Ascending aorta (tissue), 2 donors: ENCODE data around the gene MTG1. TPM values are rescaled to one million over a fixed set of nuclear protein-coding genes. Genes with fewer than 3 reads are reported as not detected.

Source experiments
- DNase-seq, 2 donors: peaks; one replicate each; pipeline ENCODE4 v3.0.0-alpha.2; 2019; ENCODE audit warnings: low spot score in 2 of 2
- H3K27ac ChIP-seq, 2 donors: fragments of 200-600 bp; sonication (generic); one replicate each; pipeline ENCODE4 v1.5.1; 2016 to 2017; ENCODE audit warnings: mild to moderate bottlenecking in 1 of 2
- H3K27me3 ChIP-seq: fragments of 200-600 bp; sonication (generic); one replicate; pipeline ENCODE4 v1.5.1; 2017
- H3K36me3 ChIP-seq, 2 donors: fragments of 200-600 bp; sonication (generic); one replicate each; pipeline ENCODE4 v1.5.1; 2016
- H3K4me1 ChIP-seq, 2 donors: fragments of 200-600 bp; sonication (generic); one replicate each; pipeline ENCODE4 v1.5.1; 2016 to 2017; ENCODE audit warnings: mild to moderate bottlenecking in 1 of 2
- H3K4me3 ChIP-seq, 2 donors: fragments of 200-600 bp; sonication (generic); one replicate each; pipeline ENCODE4 v1.5.1; 2016 to 2017; ENCODE audit warnings: mild to moderate bottlenecking in 1 of 2
- H3K9me3 ChIP-seq, 2 donors: fragments of 200-600 bp; sonication (generic); one replicate each; pipeline ENCODE4 v1.5.1; 2016
- CTCF ChIP-seq, 3 experiments: fragments of 200-600 bp in 2 of 3; fragments of 450-650 bp in 1 of 3; sonication (generic) in 2 of 3; IDR thresholded peaks; one replicate each; pipeline ENCODE4 v1.5.1; 2016 to 2019; ENCODE audit warnings: antibody characterized with exemption in 3 of 3, mild to moderate bottlenecking in 1 of 3, moderate library complexity in 1 of 3
- intact Hi-C: fragments of 100-400 bp; cut with DNase I; formaldehyde crosslinking; loops from one replicate; pipeline ENCODE4 v1.15.1; 2023
- total RNA-seq: library from RNA; depleted of rRNA; stranded (reverse); fragments of >200 nt; gene quantifications from one replicate; pipeline ENCODE4 v1.1.0, GENCODE V29; 2016

MTG1 gene
- total RNA-seq, 1 donor from 2014 or later, result 37.8 TPM

- Histone ChIP-seq H3K27ac (no peak overlapping the region), H3K4me1 (no peaks in the 10 kb centered on the region), H3K4me3 (no peak overlapping the region), H3K36me3 (no peaks in the 10 kb centered on the region), H3K27me3 (no peaks in the 10 kb centered on the region), H3K9me3 (no peaks in the 10 kb centered on the region)
- intact Hi-C loops, result no loop called here
- TF ChIP-seq CTCF (IDR thresholded peaks at IDR 0.05), result no peak
- DNase-seq, result no peak
These were observed 44.4 kb upstream of the MTG1 start for GRCh38 chr10:133349577-133350011.

GRCh38 chr10:133350283-133350949 is 43.5 kb upstream of the MTG1 start:
- no peak for DNase-seq
- TF ChIP-seq CTCF (IDR thresholded peaks at IDR 0.05), result no peak
- no peaks in the 10 kb centered on the region for H3K27me3 ChIP-seq
- no peak overlapping the region for H3K27ac ChIP-seq
- intact Hi-C loops, result no loop called here
- no peaks in the 10 kb centered on the region for H3K36me3 ChIP-seq
- H3K4me3 ChIP-seq, result no peak overlapping the region
- H3K9me3 ChIP-seq, result no peaks in the 10 kb centered on the region
- H3K4me1 ChIP-seq, result no peaks in the 10 kb centered on the region

GRCh38 chr10:133350950-133351329 is 43.0 kb upstream of the MTG1 start:
- TF ChIP-seq CTCF (IDR thresholded peaks at IDR 0.05), result no peak
- no peak overlapping the region for H3K4me3 ChIP-seq
- no peaks in the 10 kb centered on the region for H3K27me3 ChIP-seq
- no peak overlapping the region for H3K27ac ChIP-seq
- H3K4me1 ChIP-seq, result no peaks in the 10 kb centered on the region
- no peaks in the 10 kb centered on the region for H3K9me3 ChIP-seq
- intact Hi-C loops, result no loop called here
- no peak for DNase-seq
- H3K36me3 ChIP-seq, result no peaks in the 10 kb centered on the region

- no peak for TF ChIP-seq CTCF (IDR thresholded peaks at IDR 0.05)
- Histone ChIP-seq H3K4me3 (no peak overlapping the region), H3K9me3 (no peaks in the 10 kb centered on the region), H3K36me3 (no peaks in the 10 kb centered on the region), H3K27me3 (no peaks in the 10 kb centered on the region), H3K4me1 (peaks cover 1 to 3% of the 10 kb centered on the region in 2 donors), H3K27ac (no peak overlapping the region)
- intact Hi-C loops, result no loop called here
- no peak for DNase-seq
These were observed 42.3 kb upstream of the MTG1 start for GRCh38 chr10:133351408-133352318.

- no peaks in the 10 kb centered on the region for H3K9me3 ChIP-seq
- no peak for DNase-seq
- H3K4me1 ChIP-seq, result peaks cover 6 to 12% of the 10 kb centered on the region in 2 donors
- no peaks in the 10 kb centered on the region for H3K27me3 ChIP-seq
- H3K27ac ChIP-seq, result no peak overlapping the region
- no peaks in the 10 kb centered on the region for H3K36me3 ChIP-seq
- H3K4me3 ChIP-seq, result no peak overlapping the region
- intact Hi-C loops, result no loop called here
- TF ChIP-seq CTCF (IDR thresholded peaks at IDR 0.05), result no peak
These were observed 40.6 kb upstream of the MTG1 start for GRCh38 chr10:133353202-133353959.
